ENCODE data around the gene PHRF1. TPM values are rescaled to one million over a fixed set of nuclear protein-coding genes. Genes with fewer than 3 reads are reported as not detected.

PHRF1 gene
- total RNA-seq, 1 experiment from 2014 or later, result 48.9 TPM

GRCh38 chr11:636511-637332 lies 60.5 kb downstream of the PHRF1 start, which contains the start of gene DRD4:
DRD4 (plus strand) TSS chr11:637269; CDS start chr11:637305, 36 bp downstream.
- Histone ChIP-seq H2BK12ac (ENCODE audit: insufficient read length, low read depth, low read length) (no peak within 1 kb of the TSS), H2BK20ac (ENCODE audit: low read depth, low read length, poor library complexity, severe bottlenecking) (no peak within 1 kb of the TSS), H2BK5ac (ENCODE audit: insufficient read length, low read length) (no peak within 1 kb of the TSS), H2AK5ac (ENCODE audit: insufficient read length, low read length) (no peak within 1 kb of the TSS), H2BK120ac (ENCODE audit: low read depth, low read length, poor library complexity, severe bottlenecking) (no peak within 1 kb of the TSS), H3K4me2 (ENCODE audit: insufficient read depth, insufficient read length, low read length) (peak within 1 kb of the TSS; percentile 33), H3K27ac (ENCODE audit: insufficient read length, low read depth, low read length) (no peak within 1 kb of the TSS), H2BK15ac (ENCODE audit: low read depth, low read length) (no peak within 1 kb of the TSS), H3K9ac (ENCODE audit: extremely low read depth, insufficient read length, low read length) (no peak within 1 kb of the TSS), H2AFZ (ENCODE audit: low read length) (no peak within 1 kb of the TSS), H3K23ac (ENCODE audit: insufficient read length, low read depth, low read length) (no peak within 1 kb of the TSS), H3K23me2 (ENCODE audit: insufficient read length, low read depth, low read length, poor library complexity, severe bottlenecking) (peaks cover 19% of the 10 kb centered on the region), H4K20me1 (ENCODE audit: control insufficient read depth, insufficient read depth, insufficient read length) (no peaks in the 10 kb centered on the region), H3K4ac (ENCODE audit: low read depth, low read length) (no peak within 1 kb of the TSS; the same call in 1 of the 2 replicates), H4K5ac (ENCODE audit: insufficient read length, low read depth, low read length) (no peak within 1 kb of the TSS), H3K27me3 (ENCODE audit: insufficient read depth, low read length) (peaks cover 33% of the 10 kb centered on the region), H4K91ac (ENCODE audit: insufficient read length, low read depth, low read length) (no peak within 1 kb of the TSS), H3K18ac (ENCODE audit: insufficient read length, low read depth, low read length) (peak within 1 kb of the TSS; percentile 72), H3K9me3 (ENCODE audit: control insufficient read depth, low read depth, low read length) (no peaks in the 10 kb centered on the region), H4K8ac (replicated peaks; ENCODE audit: insufficient read length, low read depth, low read length) (no peak within 1 kb of the TSS), H3K56ac (ENCODE audit: insufficient read length, low read depth, low read length) (no peak within 1 kb of the TSS), H3K14ac (ENCODE audit: insufficient read depth, low read length) (peak within 1 kb of the TSS; percentile 73), H3T11ph (ENCODE audit: low read length) (no peak within 1 kb of the TSS), H3K79me2 (ENCODE audit: insufficient read depth, low read length) (no peaks in the 10 kb centered on the region), H3K79me1 (ENCODE audit: insufficient read depth, low read depth, low read length, poor library complexity, severe bottlenecking) (no peaks in the 10 kb centered on the region), H3K4me1 (ENCODE audit: insufficient read depth, low read length) (no peaks in the 10 kb centered on the region; the same call in 1 of the 2 replicates)
- Mint-ChIP-seq H3K4me1 (peaks cover 18 to 28% of the 10 kb centered on the region in 2 experiments), H3K4me3 (peak within 1 kb of the TSS; percentile 66 to 80), H3K27ac (no peak within 1 kb of the TSS; a peak in 1 of 7 replicates), H3K36me3 (ENCODE audit: insufficient read depth in 1 of 3, low read depth in 3 of 3) (peaks cover 0 to 12% (median 0%) of the 10 kb centered on the region in 3 experiments; a peak in 2 of 7 replicates), H3K9me3 (no peaks in the 10 kb centered on the region; a peak in 2 of 5 replicates), H3K27me3 (ENCODE audit: low read depth) (peaks cover 56% of the 10 kb centered on the region)
- no CpG with 5 or more reads among the region's 100 CpGs for WGBS (ENCODE audit: extremely low coverage, insufficient read length, low lambda C conversion rate)
- no peak for TF ChIP-seq CTCF (conservative IDR thresholded peaks at IDR 0.05)
- peak; percentile 60 for DNase-seq
